Mammary epithelial cell (primary cell): ENCODE measurements around the gene KIAA1755.

ENCODE experiments used
- CTCF ChIP-seq, 2 donors: IDR thresholded peaks in 1 of 2; conservative IDR thresholded peaks in 1 of 2; 2 replicates each; pipeline ENCODE4 v1.5.1; 2011 to 2012; ENCODE audit warnings: inconsistent platforms in 2 of 2, low read length in 2 of 2, mild to moderate bottlenecking in 2 of 2, control low read depth in 1 of 2, low read depth in 1 of 2; ENCODE audit not compliant: insufficient read depth in 1 of 2; ENCODE audit errors: extremely low read depth in 1 of 2
- EZH2 ChIP-seq: IDR thresholded peaks from 2 replicates; pipeline ENCODE4 v1.6.1; 2012; ENCODE audit warnings: low read length, inconsistent platforms, borderline replicate concordance

- TF ChIP-seq CTCF (conservative IDR thresholded peaks at IDR 0.05 in 1 of 2, IDR thresholded peaks at IDR 0.05 in 1 of 2; ENCODE audit: extremely low read depth in 1 of 2, insufficient read depth in 1 of 2, low read depth in 1 of 2, low read length in 2 of 2) = no peak
- no peak for TF ChIP-seq EZH2
These were observed 47.5 kb upstream of the KIAA1755 start for GRCh38 chr20:38308047-38308438.
